ENCODE results near the gene PRPSAP2.

GRCh38 chr17:18921912-18922451 is 64.1 kb downstream of the PRPSAP2 start:
- TF ChIP-seq POLR2A (IDR thresholded peaks at IDR 0.05) (no peak), CTCF (IDR thresholded peaks at IDR 0.05) (no peak), EP300 (IDR thresholded peaks at IDR 0.05) (no peak), POLR2AphosphoS5 (IDR thresholded peaks at IDR 0.05) (no peak)

Measured in upper lobe of left lung (tissue), 4 donors.